Chondrocyte (in vitro differentiated cells): Measurements from ENCODE around the gene RAB1B. TPM values are rescaled to one million over a fixed set of nuclear protein-coding genes. Genes with fewer than 3 reads are reported as not detected.
A peak's percentile ranks its signal among the peaks of the same experiment; 100 is the strongest.

ENCODE experiments used
- DNase-seq: peaks from one replicate; pipeline ENCODE4 v3.0.0; 2021; ENCODE audit warnings: mixed read lengths, low spot score
- H3K27ac Mint-ChIP-seq: one replicate; pipeline ENCODE4 v1.8.0; 2021; ENCODE audit warnings: mild to moderate bottlenecking, moderate library complexity, mixed read lengths; ENCODE audit not compliant: unreplicated experiment
- H3K27me3 Mint-ChIP-seq: 2 replicates; pipeline ENCODE4 v1.8.0; 2021; ENCODE audit warnings: low read depth, mixed read lengths
- H3K36me3 Mint-ChIP-seq: 2 replicates; pipeline ENCODE4 v1.8.0; 2021; ENCODE audit warnings: low read depth, mixed read lengths
- H3K4me1 Mint-ChIP-seq: 2 replicates; pipeline ENCODE4 v1.8.0; 2021; ENCODE audit warnings: low read depth, mild to moderate bottlenecking, mixed read lengths
- H3K4me3 Mint-ChIP-seq: one replicate; pipeline ENCODE4 v1.8.0; 2021; ENCODE audit warnings: mild to moderate bottlenecking, moderate library complexity, mixed read lengths; ENCODE audit not compliant: unreplicated experiment
- H3K9me3 Mint-ChIP-seq: 2 replicates; pipeline ENCODE4 v1.8.0; 2021; ENCODE audit warnings: low read depth, mixed read lengths
- total RNA-seq: library from RNA; stranded (reverse); gene quantifications from 3 replicates; pipeline ENCODE4 v1.2.1, GENCODE V29; 2021
- TF ChIP-seq, protein P1 (sequence below): fragments of 200-600 bp; sonication (generic); IDR thresholded peaks from 2 replicates; pipeline ENCODE4 v1.5.0; 2021; ENCODE audit warnings: antibody characterized with exemption, mild to moderate bottlenecking, moderate library complexity

RAB1B gene
- total RNA-seq, 1 donor from 2014 or later = 124 TPM

DNA sequence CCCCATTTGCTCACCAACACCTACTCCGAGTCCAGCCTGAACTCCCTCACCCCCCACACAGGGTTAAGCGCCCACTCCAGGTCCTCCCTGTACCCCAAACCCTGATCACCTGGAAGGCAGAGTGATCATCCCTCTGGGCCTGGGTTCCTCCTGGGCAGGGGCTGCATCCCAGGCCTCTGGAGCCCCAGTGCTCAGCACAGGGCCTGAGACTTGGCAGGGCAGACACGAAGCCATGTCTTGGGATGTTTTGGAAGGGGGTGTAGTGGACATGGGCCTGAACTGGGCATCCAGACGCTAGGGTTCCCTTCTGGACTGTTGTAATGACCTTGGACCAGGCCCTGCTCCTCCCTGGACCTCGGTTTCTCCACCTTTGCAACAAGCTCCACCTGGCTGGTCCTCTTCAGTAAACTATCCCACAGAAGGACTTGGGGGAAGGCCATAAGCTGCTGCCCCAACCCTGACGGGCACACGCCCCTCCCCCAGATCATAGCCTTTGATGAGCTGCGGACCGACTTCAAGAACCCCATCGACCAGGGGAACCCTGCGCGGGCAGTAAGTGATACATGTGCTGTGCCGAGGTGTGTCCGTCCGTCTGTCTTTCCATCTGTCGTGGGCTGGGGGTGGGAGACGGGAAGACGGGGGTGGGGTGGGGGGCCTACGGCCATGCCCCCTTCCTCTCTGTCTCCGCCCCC, 13.5 kb downstream of the RAB1B start:
- Mint-ChIP-seq H3K9me3 (no peaks in the 10 kb centered on the region), H3K27ac (peak overlapping the region; percentile 12), H3K4me1 (peaks cover 28% of the 10 kb centered on the region), H3K36me3 (no peaks in the 10 kb centered on the region), H3K4me3 (no peak overlapping the region), H3K27me3 (no peaks in the 10 kb centered on the region)
- TF ChIP-seq, protein P1, sequence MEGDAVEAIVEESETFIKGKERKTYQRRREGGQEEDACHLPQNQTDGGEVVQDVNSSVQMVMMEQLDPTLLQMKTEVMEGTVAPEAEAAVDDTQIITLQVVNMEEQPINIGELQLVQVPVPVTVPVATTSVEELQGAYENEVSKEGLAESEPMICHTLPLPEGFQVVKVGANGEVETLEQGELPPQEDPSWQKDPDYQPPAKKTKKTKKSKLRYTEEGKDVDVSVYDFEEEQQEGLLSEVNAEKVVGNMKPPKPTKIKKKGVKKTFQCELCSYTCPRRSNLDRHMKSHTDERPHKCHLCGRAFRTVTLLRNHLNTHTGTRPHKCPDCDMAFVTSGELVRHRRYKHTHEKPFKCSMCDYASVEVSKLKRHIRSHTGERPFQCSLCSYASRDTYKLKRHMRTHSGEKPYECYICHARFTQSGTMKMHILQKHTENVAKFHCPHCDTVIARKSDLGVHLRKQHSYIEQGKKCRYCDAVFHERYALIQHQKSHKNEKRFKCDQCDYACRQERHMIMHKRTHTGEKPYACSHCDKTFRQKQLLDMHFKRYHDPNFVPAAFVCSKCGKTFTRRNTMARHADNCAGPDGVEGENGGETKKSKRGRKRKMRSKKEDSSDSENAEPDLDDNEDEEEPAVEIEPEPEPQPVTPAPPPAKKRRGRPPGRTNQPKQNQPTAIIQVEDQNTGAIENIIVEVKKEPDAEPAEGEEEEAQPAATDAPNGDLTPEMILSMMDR = no peak
- DNase-seq = no peak

DNA sequence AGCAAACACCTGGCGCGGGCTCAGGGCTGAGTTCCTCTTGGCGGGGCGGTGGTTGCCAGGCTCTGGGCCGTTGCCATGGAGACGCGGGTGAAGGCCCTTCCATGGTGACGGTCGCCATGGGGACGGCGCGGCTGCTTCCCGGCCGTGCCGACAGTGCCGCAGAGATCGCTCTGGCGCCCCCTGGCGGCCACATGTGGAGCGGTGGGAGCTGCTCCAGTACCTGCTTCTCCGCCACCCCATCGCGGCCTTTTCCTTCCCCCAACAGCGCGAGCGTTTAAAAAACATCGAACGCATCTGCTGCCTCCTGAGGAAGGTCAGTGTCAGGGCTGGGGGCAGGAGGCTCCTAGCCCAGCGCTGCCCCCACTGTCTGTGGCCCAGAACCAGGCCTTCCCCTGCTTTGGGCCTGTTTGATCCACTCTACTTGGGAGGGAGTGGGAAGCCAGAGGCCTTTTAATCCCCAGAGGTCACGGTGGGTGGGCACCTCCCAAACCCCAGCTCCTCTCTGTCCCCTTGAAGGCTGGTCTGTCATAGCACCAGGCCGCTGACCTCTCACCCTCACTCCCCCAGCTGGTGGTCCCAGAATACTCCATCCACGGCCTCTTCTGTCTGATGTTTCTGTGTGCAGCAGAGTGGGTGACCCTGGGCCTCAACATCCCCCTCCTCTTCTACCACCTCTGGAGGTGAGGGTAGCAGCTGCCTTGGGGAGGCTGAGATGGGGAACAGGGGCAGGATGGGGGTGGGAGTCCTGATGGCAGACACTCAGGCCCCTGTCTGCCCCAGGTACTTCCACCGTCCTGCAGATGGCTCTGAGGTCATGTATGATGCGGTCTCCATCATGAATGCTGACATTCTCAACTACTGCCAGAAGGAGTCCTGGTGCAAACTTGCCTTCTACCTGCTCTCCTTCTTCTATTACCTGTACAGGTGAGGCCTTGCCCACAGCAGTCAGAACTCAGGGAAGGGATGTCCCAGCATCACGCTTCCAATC, 14.3 kb downstream of the RAB1B start:
- Mint-ChIP-seq H3K27me3 (no peaks in the 10 kb centered on the region), H3K27ac (peak overlapping the region; percentile 54)

DNA sequence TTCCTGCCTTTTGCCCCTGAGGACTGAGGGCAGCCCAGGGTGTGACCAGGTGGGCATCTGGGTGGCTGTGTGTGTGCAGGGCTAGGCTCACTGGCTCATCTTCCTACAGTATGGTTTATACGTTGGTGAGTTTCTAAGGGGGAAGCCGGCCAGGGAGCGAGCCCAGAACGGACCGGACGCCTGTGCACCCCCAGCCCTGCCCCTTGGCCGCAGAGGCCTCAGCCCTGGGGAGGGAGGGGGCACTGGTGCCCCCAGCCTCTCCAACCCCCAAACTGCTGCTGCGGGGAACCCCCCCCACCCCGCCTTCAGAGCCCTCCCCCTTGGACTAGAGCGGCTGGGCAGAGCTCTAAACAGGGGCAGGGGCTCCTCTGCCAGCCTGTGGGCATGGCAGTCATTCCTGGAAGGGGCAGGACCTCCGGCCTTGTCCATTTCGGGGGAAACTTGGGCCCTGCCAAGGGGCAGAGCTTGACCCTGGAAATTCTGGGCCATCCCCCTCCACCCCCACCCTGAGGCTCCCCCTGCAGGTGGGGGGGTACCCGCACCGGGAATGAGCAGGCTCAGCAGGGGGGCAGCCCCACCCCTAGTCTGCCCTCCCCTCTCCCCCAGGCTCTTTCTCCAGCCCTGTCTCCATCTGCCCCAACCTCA, 15.1 kb downstream of the RAB1B start:
- TF ChIP-seq, protein P1 = peak; percentile 21
- H3K27me3 Mint-ChIP-seq = no peaks in the 10 kb centered on the region
- H3K27ac Mint-ChIP-seq = peak overlapping the region; percentile 22
- H3K36me3 Mint-ChIP-seq = no peaks in the 10 kb centered on the region
- H3K4me3 Mint-ChIP-seq = no peak overlapping the region
- no peaks in the 10 kb centered on the region for H3K9me3 Mint-ChIP-seq
- peaks cover 43% of the 10 kb centered on the region for H3K4me1 Mint-ChIP-seq
- DNase-seq = no peak

More for the DNA sequence above, 14.3 kb downstream of the RAB1B start:
- H3K4me3 Mint-ChIP-seq = no peak overlapping the region
- H3K9me3 Mint-ChIP-seq = no peaks in the 10 kb centered on the region
- peaks cover 36% of the 10 kb centered on the region for H3K4me1 Mint-ChIP-seq
- TF ChIP-seq, protein P1 = peak; percentile 94
- no peaks in the 10 kb centered on the region for H3K36me3 Mint-ChIP-seq
- peak; percentile 99 for DNase-seq

DNA sequence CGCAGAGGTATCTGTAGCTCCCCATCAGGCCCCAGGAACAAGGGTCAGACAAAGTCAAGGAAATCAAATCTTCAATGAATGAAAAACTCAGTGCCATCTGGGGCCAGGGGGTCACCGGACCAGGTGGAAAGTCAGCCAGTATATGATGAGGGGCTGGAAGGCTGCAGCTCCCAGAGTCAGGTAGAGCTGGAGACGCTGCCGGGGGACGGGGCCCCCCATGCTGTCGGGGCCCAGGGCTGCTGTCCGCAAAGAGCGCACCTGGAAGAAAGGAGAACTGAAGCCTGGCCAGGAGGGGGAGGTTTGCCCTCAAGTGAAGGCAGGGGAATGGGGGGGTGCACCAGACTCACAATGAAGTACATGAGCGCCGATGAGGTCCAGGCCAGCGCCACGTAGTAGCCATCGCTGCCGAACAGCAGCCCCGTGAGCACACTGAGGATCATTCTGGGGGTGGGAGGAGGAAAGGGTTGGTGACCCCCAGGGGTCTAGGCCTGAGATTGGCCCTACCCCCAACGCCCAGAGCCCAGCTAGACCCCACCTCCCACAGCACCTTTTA, 16.2 kb downstream of the RAB1B start:
- Mint-ChIP-seq H3K9me3 (no peaks in the 10 kb centered on the region), H3K36me3 (no peaks in the 10 kb centered on the region), H3K4me1 (peaks cover 41% of the 10 kb centered on the region), H3K27me3 (no peaks in the 10 kb centered on the region), H3K27ac (peak overlapping the region; percentile 22), H3K4me3 (no peak overlapping the region)
- TF ChIP-seq, protein P1 = no peak
- no peak for DNase-seq
